Measurements from ENCODE around the gene ABT1. TPM values are rescaled to one million over a fixed set of nuclear protein-coding genes. Genes with fewer than 3 reads are reported as not detected.

ABT1 gene
- total and polyA plus RNA-seq, 2 of the 8 experiments (the other 6 are each of a cell fraction or from before 2014, with no cell fraction given) = 20.5 to 30.7 TPM

- Histone ChIP-seq H3K79me1 (ENCODE audit: low read depth, low read length) (no peaks in the 10 kb centered on the region), H3K4me2 (ENCODE audit: insufficient read depth in 1 of 2, low read depth in 2 of 2, low read length in 2 of 2) (peak overlapping the region; percentile 80 to 86), H3K4ac (replicated peaks; ENCODE audit: insufficient read length, low read depth, low read length) (no peak overlapping the region), H3K23me2 (ENCODE audit: low read depth, low read length) (peaks cover 17% of the 10 kb centered on the region), H3K27ac (ENCODE audit: low read depth, low read length) (no peak overlapping the region), H3K36me3 (ENCODE audit: control insufficient read depth in 2 of 4, insufficient read depth in 4 of 4, low read length in 3 of 4) (no peaks in the 10 kb centered on the region), H3K56ac (replicated peaks; ENCODE audit: insufficient read length, low read depth, low read length) (no peak overlapping the region), H3K9ac (replicated peaks in 1 of 4; ENCODE audit: extremely low read depth in 1 of 4, low read depth in 3 of 4, low read length in 3 of 4) (peak overlapping the region in 2 of 4 experiments; percentile 43 to 45; a peak in 2 of 7 replicates), H3K18ac (ENCODE audit: extremely low read depth, low read length) (no peak overlapping the region), H3K23ac (ENCODE audit: insufficient read length) (no peak overlapping the region), H4K91ac (replicated peaks; ENCODE audit: insufficient read length, low read length) (no peak overlapping the region), H4K5ac (ENCODE audit: insufficient read length, low read depth, low read length) (no peak overlapping the region), H4K8ac (ENCODE audit: extremely low read depth, insufficient read depth, low read length) (no peak overlapping the region; the same call in 1 of the 2 replicates), H2BK15ac (ENCODE audit: low read length) (no peak overlapping the region), H2BK5ac (ENCODE audit: low read depth, low read length) (no peak overlapping the region), H2BK12ac (ENCODE audit: low read depth, low read length) (no peak overlapping the region), H3K4me3 (ENCODE audit: extremely low read depth in 1 of 4, insufficient read depth in 2 of 4, low read depth in 3 of 4, low read length in 4 of 4) (peak overlapping the region; percentile 77 to 96 (median 80)), H3K27me3 (replicated peaks in 1 of 4; ENCODE audit: control insufficient read depth in 3 of 4, extremely low read depth in 1 of 4, insufficient read depth in 3 of 4, low read length in 3 of 4) (no peaks in the 10 kb centered on the region), H3K9me3 (ENCODE audit: insufficient read depth in 2 of 2, low read depth in 1 of 2, low read length in 1 of 2) (no peaks in the 10 kb centered on the region), H3K14ac (ENCODE audit: insufficient read length) (no peak overlapping the region), H2AFZ (ENCODE audit: low read length) (0 out of 2 replicates have a peak overlapping the region, but pooled peaks have one; percentile 33), H2AK5ac (ENCODE audit: low read depth, low read length) (no peak overlapping the region), H3K79me2 (ENCODE audit: control insufficient read depth in 1 of 2, insufficient read depth in 2 of 2, low read length in 2 of 2) (no peaks in the 10 kb centered on the region), H2BK20ac (ENCODE audit: low read length) (no peak overlapping the region), H4K20me1 (replicated peaks in 1 of 2; ENCODE audit: control insufficient read depth in 1 of 2, insufficient read depth in 2 of 2, low read length in 2 of 2) (no peaks in the 10 kb centered on the region), H2BK120ac (replicated peaks; ENCODE audit: low read depth, low read length) (no peak overlapping the region), H3K4me1 (replicated peaks in 1 of 4; ENCODE audit: control insufficient read depth in 3 of 4, insufficient read depth in 4 of 4, low read length in 3 of 4) (no peaks in the 10 kb centered on the region; a peak in 2 of 7 replicates)
- ChIA-PET POLR2A (ENCODE audit: partially characterized antibody) (interaction anchor here (0.8 to 5.0 kb wide), 4 partner anchors 11 to 304 kb away, joined by 3 to 25 read pairs (median 4); partner anchors contain the start of gene HMGN4), CTCF (ENCODE audit: partially characterized antibody) (interaction anchor here (0.6 to 1.4 kb wide), 5 partner anchors 13 to 379 kb away, joined by 3 read pairs; no protein-coding TSS in a partner anchor)
- DNase-seq (ENCODE audit: low read depth in 1 of 2, low spot score in 2 of 2) = peak in 1 of 2 experiments; percentile 78
- WGBS, 2 experiments (ENCODE audit: extremely low coverage in 1 of 2, insufficient coverage in 1 of 2, insufficient read length in 1 of 2, insufficient replicate concordance in 2 of 2, low coverage in 1 of 2, low lambda C conversion rate in 2 of 2, missing lambda C conversion rate in 1 of 2) = 3% methylated on average over 27 of the region's 27 CpGs; no CpG with 5 or more reads in 1 of the 2 experiments
- no peak for FAIRE-seq
Observed at GRCh38 chr6:26554697-26555504, 41.9 kb upstream of the ABT1 start.
